Activated CD4-positive, alpha-beta T cell treated with anti-CD3 and anti-CD28 coated beads, Interleukin-2, amount 50 U/mL, for 1 hour (primary cell): Measurements from ENCODE around the gene AUTS2.

Experiments
- DNase-seq: peaks from one replicate; pipeline ENCODE4 v3.0.0-alpha.2; 2020

AUTS2 gene

GRCh38 chr7:69600710-69601519 lies 2.6 kb downstream of the AUTS2 start:
- DNase-seq, result no peak

DNA sequence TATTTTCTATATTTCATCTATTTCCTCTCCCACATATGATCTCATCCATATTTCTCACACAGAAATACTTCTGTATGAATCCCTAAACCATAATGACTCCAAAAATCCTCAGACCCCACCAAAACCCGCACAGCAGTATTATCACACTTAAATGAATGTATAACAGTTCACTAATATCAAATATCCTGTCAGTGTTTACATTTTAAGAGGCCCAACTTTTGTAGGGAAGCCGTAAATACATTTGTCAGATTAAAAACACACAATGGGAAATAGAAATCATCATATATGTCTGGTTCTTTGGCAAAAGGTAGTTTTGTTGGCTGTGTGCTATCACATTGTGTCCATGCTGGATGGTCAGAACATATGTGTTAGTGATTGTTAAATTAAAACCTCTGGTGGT lies 4.2 kb downstream of the AUTS2 start:
- no peak for DNase-seq

DNA sequence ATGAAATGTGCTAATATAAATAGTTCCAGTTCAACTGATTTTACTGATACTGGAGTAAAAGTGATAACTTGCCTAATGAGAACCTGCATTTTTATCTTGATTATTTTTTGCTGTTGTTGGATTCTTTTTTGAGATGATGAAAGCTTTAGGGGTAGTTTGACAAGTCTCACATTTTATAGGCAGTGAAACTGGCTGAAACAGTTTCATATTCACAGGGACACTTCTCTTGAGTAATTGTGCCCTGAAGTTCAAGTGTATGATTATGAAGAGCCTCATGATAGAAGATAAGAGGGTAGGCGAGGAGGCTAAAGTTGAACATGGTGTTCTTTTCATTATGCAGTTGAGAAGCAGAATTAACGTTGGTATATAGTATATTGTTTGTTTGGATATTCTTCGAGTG lies 5.1 kb downstream of the AUTS2 start:
- DNase-seq, result no peak

DNA sequence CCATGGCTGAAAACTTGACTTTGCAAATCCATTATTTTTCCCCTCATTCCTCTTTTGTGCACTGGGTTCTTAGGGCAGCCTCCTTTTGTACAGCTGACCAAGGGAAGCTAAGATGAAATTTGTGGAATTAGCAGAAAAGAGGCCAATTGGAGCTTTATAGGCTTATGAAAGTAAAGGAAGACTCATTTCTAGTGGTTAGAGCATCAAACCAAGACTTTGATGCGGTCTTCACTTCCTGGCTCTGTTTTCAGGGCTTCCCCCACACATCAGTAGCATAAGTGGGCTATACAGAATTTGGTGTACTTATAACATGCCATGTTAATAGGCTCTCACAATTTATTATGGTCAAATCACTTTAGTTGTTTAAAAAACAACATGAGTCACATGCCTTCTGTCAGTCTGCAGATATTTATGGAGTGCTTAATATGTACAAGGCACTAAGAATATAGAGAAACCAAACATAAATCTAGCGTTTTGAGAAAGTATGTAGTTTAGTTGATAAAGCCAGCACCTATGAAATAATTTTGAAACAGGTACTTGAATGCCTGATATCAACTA lies 5.7 kb downstream of the AUTS2 start:
- no peak for DNase-seq

DNA sequence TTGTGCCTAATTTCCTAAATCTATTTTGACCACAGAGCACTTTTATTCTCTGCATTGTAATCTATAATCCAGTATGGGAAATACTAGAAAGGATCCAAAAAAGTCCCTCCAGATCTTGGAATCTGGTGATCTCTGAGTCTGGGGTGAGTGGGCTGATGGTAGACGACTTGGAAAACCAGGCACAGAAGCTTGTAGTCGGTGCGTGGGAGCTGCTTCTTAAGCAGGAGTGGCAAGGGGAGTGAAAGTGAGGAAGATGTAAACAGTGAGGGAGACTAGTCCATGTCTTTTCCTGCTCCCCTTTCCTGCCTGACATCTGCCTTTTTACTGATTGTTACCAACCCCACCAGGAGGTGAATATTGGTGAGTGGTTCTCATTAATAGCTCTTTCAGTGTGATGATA lies 6.8 kb downstream of the AUTS2 start:
- DNase-seq, result no peak

GRCh38 chr7:69605546-69605945 lies 7.3 kb downstream of the AUTS2 start:
- no peak for DNase-seq

DNA sequence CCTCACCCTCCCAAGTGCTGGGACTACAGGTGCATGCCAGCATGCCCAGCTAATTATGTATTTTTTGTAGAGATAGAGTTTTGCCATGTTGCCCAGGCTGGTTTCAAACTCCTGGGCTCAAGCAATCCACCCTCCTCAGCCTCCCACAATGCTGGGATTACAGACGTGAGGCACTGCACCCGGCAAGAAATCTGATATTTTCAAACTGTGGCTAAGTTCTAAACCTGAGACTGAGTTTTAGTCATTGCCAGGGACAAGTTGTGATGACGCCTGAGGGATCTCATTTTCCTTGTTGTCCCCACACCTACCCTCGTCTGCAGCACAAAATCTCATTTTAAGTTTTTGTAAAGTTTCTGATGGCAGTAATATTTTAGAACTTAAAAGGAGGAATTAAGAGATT lies 9.8 kb downstream of the AUTS2 start:
- no peak for DNase-seq

DNA sequence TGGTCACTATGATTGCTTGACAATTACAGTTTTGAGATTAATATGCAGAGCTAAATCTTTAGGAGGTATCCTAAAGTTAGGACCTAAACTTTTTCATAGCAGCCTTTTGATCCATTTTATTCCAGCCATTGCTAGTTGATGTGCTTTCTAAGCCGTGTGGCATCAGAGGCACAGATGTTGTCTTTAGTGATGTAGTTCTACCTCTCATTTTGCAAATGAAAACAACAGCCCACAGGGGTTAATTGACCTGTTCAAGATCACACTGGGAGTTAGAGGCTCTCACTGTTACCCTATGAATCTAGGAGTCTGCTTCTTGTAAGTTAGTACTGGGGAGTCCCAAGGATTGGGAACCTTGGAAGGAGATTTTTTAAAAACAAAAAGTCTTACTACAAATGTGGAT lies 10.6 kb downstream of the AUTS2 start:
- no peak for DNase-seq

DNA sequence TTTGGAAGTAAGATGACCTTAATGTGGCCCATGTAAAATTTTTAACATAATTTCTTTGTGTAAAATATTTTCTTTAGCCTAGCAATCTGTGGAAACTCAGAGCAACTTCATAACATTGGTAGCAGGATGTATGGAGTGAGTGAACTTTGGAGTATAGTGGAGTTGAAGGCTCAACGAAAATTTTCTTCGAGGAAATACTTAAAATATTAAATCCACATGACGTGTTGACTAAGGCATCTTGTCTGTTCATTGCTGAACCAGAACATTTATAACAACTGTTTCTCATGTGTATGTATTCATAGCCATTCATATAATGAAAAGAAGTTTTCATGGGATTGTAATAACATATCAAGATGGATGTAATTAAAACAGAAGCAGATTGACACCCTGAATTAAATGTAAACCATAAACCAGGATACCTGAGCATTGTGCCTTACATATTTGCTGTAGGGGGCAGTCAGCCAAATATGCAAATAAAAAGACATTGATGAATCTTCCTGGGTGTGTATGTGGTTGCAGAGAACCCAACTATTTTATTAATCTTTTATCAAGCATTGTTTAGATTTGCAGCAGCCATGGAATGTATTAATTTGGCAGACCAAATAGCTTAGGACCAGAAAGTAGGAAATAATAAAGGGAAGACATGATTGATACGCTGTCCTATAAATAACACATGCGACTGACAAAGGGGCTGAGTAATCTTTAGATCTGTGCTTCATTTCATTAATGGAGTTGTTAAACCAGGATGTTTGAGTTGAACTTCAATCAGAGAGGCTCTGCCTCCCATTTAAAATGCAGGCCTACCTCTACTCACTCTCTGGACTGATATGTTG lies 11.5 kb downstream of the AUTS2 start:
- no peak for DNase-seq

DNA sequence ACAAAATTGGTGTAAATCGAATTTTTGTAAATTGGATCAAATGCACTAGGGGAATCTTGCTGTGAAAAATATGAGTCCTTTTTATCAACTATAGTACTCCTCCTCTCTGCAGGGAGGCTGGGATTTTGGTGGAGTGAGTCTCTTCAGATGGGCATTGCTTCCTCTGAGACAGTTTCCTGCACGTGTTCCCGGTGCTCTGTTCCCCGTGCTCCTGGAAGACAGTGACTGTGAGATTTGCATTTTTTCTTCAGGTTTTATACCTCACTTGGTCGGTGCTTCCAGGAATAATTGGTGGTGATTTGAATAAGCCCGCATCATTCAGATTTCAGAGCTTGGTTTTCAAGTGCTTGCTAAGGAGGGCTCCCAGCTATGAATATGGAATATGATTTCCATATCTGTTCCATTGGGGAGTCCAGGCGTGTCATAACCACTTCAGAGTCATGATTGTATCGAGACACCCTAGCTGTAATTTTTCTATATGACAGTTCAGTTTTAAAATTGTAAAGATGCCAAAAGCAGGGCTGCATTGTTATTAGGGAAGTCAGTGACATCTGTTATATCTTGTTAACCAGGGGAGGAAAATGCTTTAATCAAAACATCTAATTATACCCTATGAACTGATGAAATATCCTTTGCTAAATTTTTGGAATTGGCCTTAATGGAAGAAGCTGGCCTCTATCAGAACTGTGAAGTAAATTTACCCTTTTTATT lies 12.3 kb downstream of the AUTS2 start:
- no peak for DNase-seq

DNA sequence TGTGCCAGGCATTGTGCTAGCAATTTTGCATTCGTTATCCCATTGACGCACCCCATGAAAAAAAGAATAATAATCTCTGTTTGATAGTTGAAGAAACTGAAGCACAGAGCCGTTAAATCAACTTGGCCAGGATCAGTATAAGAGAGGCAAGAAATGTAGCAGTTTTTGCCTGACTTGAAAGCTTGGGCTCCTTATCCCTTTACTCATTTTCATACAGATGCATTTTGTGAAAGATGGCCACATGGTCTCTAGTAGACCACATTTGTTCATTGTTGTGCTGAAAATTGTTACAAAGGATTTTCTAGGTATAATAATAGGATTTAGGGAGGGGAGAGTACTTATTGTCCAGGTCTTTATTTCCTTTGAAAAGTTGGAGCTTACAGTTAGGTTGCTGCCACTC lies 14.7 kb downstream of the AUTS2 start:
- no peak for DNase-seq

DNA sequence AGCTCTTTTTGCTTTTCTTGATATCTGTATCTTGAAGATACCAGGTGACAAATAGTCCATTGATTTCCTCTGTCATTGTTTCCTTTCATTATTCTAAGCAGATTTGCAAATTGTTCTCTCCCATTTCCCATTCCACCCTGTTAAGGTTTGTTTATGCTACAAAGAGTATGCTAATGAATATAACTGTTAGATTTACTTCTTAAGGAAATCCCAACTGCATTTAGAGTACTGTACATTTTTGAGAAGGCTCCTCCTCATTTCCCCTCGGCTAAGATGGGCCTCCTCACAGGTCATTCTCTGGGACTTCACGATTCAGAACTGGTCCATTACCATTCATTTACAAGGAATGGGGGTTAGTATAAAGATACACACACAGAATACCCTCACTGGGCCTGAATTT lies 15.6 kb downstream of the AUTS2 start:
- DNase-seq, result no peak

- no peak for DNase-seq
Measured at GRCh38 chr7:69615685-69616084, 17.4 kb downstream of the AUTS2 start.

- DNase-seq, result no peak
Measured at GRCh38 chr7:69617364-69617763, 19.1 kb downstream of the AUTS2 start.

DNA sequence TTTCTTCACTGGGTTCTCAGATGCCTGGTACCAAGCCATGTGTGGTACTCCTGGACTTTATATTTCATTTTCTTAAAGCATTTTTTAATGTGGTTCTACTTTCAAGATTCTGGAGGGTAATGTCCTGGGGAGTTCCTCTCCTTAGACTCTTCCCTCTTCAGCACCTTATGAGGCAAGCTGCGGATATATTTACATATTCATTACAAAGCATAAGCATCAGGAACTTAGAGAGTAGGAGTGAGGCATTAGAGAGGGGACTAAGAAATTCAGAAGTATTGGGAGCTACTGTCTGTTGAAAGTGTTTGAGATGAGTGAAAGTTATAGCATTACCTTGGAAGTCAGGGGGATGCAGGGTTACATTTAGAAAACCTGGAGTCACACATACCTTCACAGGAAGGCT lies 20.8 kb downstream of the AUTS2 start:
- DNase-seq, result no peak

DNA sequence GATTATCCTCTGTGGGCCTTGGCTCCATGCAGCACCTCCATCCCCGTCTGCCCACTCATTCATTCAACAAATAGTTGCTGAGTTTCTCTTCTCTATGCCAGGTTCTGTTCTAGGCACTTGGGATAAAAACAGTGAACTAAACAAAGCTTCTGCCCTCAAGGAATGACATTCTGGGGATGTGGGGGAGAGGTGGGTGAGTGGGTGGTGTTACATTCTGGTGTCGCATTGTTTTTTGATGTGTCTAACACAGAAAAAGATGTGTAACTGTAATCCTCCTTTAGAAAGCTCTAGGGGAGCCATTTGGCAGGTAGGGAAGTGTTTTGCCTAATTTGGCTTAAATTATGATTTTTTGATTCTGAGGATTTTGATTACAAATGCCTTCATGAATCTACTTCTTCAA lies 21.4 kb downstream of the AUTS2 start:
- no peak for DNase-seq

DNA sequence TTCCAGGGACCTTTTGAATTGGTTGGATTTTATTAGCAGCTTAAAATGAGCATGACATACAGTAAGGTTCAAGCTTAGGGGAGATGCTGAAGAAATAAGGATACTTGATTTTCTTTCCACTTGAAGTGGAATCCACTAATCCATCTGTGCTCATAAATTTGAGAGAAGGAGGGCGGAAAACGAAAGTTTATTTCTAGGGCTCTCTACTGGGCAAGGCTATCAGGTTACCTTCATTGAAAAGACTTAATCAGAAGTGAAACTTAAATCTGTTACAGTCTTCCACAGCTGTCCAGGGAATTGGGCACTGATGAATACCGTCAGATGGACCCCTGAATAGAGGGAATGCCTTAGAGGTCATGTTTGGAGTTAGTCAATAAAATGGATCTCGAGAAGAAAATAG lies 21.8 kb downstream of the AUTS2 start:
- no peak for DNase-seq

- no peak for DNase-seq
Measured at GRCh38 chr7:69620650-69621049, 22.4 kb downstream of the AUTS2 start.

- no peak for DNase-seq
Measured at GRCh38 chr7:69622014-69622835, 23.9 kb downstream of the AUTS2 start.

DNA sequence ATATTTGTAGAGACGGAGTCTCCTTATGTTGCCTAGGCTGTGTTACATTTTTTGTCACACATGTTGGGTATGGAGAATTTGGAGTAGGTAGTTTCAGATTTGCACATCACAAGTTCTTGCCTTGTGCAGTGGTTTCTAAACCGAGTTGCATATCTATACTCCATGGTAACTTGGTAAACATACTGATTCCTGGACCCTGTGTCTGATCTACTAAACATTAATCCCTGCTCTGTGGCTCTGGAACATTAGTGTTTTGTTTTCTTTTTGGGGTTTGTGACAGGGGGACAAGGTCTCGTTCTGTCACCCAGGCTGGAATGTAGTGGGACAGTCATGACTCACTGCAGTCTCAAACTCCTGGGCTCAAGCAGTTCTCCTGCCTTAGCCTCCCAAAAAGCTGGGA lies 24.7 kb downstream of the AUTS2 start:
- DNase-seq, result no peak

DNA sequence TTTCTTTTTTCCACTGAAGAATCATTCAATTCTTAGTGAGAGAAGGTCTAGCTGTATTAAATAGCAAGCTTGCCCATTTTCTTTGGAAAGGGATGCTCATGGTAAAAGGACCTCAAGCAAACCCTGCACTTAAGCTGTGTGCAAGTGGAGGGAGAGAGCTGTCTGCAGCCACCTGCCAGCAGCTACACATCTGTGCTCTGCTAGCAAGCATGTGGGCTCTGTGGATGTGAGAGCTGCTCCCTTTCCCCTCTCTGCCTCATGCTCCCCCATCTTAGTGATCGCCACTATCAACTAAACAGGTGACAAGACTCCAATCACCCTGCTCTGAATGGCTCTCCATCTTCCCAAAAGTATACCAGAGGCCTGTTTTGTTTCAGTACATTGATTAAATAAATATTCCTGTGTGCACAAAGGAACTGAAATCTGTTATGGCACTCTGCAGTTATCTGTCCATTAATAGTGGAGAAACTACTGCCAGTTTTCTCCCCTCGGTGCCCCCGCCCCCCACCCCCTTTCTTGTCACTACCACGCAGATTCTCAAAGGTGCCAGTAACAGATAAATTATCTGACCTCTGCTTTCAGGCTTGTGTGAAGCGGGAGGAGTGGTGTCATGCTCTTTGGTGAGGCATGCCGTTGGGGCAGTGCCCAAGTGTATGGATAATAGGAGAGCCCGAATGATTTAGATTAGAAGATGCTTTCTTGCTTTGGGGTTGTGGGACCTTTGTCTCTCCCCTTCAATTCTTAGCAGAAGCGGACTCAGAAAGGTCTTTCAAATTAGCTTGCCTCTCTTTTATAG lies 26.4 kb downstream of the AUTS2 start:
- DNase-seq, result no peak

- DNase-seq, result no peak
Measured at GRCh38 chr7:69625238-69625637, 27.0 kb downstream of the AUTS2 start.
